HG03460 (cell line): Measurements from ENCODE around the gene SLC37A2.
"Not testable (repeated sequence)": the region's sequence is repeated elsewhere in the genome, so short reads cannot be mapped to it uniquely, and the experiment has no call there.

ENCODE experiments used
- ATAC-seq: cut with Tn5 transposase; IDR thresholded peaks from one replicate; pipeline ENCODE4 v1.9.1; 2021; ENCODE audit not compliant: unreplicated experiment

The SLC37A2 gene

DNA sequence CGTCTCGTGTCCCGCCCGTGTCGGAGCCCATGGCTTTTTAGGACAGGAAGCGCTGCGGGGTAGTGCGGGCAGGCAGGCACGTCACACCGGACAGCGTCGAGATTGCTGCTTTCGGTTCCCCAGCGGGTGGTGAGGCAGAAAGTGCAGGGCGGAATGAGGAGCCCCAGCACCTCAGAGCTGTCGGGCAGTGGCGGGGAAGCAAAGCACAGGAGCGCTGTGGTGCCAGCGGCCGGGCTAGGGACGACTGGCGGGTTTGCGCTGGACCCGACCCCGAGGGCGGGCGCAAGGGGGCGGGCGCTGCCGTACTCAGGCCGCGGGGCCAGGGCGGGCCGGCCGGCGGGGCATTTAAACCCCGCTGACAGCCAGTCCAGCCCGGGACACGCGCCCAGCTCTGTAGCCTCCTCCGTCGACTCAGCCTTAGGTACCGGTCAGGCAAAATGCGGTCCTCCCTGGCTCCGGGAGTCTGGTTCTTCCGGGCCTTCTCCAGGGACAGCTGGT is at the start of gene SLC37A2:
Gene SLC37A2 (plus strand): TSS at position 375 of the 498 bp plus-strand sequence. CDS start 63 bp downstream, at position 438.
- peak; percentile 88 for ATAC-seq

DNA sequence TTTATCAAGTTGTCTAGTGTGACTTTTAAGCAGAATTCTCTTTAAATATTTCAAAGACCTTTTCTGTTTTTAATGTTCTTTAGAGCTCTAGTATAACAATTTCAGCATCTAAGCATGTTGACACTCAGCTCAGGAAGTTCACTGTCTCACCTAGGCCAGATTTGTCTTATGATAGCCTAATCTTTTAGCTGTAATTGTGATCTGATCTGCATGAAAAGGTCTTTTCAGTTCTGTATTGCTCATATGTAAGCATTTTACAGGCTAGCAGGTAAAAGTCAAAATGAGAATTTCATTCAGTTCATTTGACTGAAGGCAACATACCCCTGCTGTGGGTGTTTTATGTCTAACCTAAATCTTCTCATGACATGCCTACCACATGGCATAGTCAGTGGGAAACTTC is 46.7 kb upstream of the SLC37A2 start:
- ATAC-seq, result no peak

DNA sequence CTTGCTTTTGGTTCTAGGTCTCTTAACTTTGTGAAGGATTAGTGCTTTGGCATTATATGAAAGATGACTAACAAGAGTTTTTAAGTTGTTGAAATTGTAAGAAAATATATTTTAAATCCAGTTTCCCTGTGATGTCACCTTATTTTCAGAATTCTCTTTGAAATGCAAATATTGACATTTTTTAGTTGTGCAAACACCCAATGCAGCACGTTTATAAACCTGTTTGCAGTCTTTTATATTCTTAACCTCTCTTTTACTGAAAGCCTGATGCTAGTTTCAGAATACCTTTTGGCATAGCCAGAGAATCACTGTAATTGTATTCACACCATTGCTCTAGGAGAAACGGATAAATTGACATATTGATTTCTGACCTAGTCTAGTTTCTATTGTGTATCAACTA is 42.8 kb upstream of the SLC37A2 start:
- no peak for ATAC-seq

DNA sequence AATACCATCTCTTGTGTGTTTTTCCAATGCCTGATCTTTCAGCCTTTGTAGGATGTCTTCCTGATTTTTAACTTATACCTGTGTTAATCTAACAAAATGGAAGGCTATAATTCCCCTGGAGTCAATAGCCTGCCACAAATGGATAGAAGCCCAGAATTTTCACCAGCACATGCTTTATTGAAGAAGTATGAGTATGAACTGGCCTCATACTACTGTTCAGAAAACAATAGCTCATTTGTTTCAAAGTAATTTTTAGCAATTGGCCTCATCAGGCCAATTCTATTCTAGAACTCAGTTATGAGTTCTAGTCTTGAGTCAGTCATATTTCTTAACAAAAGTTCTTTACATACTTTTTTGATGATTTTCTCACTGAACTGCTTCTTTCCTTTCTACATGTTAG is 40.6 kb upstream of the SLC37A2 start:
- no peak for ATAC-seq

GRCh38 chr11:125025968-125026367 is 37.1 kb upstream of the SLC37A2 start:
- ATAC-seq, result no peak

DNA sequence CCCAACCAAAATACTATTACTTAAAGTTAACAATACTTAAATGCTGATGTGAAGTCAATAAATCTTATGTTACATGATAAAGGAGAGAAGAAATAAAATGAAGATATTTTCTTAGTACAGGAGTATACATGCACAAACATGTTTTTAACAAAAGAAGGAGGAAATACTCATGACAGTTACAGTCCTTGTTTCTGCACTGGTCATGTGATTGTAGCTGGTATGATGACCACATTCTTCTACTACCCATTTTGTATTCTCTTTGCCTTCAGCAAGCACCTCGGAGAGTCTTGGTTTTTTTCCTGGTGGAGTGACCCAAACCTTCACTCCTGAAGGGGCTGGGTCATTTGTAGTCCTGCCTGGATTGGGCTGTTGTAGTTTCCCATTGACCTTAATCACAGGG is 33.7 kb upstream of the SLC37A2 start:
- not testable (repeated sequence) for ATAC-seq

GRCh38 chr11:125036933-125037332 is 26.2 kb upstream of the SLC37A2 start:
- ATAC-seq, result no peak

GRCh38 chr11:125049164-125049792 is 13.8 kb upstream of the SLC37A2 start:
- no peak for ATAC-seq

DNA sequence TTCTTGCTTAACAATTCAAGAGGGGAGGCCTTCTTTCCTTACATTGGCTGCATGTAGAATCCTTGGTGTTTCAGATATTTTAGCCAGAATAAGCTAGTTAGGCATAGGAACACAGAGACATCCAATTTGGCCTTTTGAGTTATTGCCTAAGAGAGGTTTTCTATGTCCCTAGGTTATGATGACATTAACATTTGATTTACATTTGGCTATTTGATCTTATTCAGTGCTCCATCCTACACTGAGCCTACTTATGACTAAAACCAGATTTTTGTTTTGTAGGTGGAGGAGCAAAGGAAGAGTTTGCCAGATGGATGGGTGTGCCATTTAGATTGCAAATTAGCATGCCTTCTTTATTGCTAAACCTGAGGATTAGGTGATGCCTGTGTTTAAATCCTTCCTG is 11.1 kb upstream of the SLC37A2 start:
- no peak for ATAC-seq

GRCh38 chr11:125053167-125053566 is 9.9 kb upstream of the SLC37A2 start:
- ATAC-seq, result no peak

DNA sequence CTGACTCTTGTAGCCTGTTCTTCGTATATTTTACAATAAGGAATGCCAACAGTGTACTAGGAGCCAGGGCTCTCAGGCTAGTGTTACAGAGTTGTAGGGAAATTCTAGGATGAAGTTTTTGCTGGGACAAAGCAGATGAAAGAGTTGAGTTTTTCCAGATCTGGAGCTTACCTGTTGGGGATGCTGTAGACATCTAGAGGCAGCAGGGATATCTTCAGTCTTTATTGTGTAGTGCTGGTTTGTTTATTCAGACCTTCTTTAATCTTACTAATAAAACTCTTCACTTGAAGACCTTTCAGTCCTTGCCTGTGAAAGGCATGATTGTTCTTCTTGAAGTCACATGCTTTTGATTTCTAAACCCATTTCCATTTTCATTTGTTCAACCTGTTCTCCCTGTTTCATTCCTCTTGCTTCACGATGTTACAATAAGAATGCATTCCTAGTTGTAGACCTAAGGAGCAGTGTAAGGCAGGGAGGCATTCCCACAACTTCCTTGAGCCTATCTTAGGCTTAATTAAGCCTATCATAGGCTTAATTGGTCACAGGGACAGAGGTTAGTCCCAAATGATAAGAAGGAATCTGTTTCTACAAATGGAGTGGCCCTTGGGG is 7.9 kb upstream of the SLC37A2 start:
- no peak for ATAC-seq

DNA sequence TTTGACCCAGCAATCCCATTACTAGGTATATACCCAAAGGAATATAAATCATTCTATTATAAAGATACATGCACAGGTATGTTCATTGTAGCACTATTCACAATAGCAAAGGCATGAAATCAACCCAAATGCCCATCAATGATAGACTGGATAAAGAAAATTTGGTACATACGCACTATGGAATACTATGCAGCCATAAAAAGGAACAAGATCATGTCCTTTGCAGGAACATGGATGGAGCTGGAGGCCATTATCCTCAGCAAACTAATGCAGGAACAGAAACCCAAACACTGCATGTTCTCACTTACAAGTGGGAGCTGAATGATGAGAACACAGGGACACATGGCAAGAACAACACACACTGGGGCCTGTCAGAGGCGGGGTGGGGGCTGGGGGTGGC is 7.0 kb upstream of the SLC37A2 start:
- not testable (repeated sequence) for ATAC-seq

DNA sequence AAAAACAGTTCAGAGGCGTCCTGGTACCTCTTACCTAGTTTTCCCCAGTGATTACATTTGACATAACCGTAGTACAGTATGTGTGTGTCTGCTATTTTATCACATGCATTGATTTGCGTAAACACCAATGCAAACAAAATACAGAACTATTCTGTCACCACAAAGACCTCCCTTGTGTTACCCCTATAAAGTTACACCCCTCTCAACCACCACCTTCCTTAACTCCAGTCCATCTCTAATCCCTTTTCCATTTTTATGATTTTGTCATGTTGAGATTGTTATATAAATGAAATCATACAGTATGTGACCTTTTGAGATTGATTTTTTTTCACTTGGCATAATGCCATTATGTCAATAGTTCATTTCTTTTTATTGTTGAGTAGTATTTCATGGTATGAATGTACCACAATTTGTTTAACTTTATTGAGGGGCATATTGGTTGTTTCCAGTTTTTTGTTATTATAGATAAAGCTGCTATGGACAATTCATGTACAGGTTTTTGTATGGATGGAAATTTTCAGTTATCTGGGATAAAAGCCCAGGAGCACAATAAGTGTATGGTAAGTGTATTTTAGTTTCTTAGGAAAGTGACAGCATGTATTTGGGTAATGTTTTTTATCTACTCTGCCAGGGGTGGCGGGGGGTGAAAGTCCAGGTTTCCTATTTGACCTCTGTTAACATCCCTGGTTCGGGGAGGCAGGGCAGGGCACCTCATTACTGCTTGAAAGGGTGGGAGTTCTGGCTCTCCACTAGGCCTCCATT is 6.0 kb upstream of the SLC37A2 start:
- ATAC-seq, result no peak

GRCh38 chr11:125057693-125058016 is 5.5 kb upstream of the SLC37A2 start:
- ATAC-seq, result no peak

- no peak for ATAC-seq
Measured at GRCh38 chr11:125061281-125061680, 1.8 kb upstream of the SLC37A2 start.

GRCh38 chr11:125062218-125062930 is 731 bp upstream of the SLC37A2 start:
- ATAC-seq, result peak; percentile 2

- peak; percentile 19 for ATAC-seq
Measured at GRCh38 chr11:125063429-125064043, 431 bp downstream of the SLC37A2 start.

GRCh38 chr11:125064070-125064469 is 965 bp downstream of the SLC37A2 start:
- no peak for ATAC-seq

DNA sequence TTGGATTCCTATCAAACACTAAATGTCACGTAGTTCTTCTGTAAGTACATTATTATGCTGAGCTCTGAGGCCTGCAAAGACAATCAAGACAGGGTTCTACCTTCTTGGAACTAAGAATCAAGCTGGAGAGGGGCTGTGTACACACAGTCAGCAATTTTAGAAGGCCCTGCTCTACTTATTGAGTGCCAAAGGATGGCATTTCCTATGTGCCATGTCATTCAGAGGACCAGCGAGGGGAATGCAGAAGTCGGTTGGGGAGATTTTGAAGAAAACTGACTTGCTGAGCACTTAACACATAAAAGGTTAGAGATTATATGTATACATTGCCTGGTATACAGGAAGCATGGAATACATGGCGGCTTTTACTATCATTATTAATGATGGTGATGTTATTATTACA is 5.3 kb downstream of the SLC37A2 start:
- no peak for ATAC-seq

DNA sequence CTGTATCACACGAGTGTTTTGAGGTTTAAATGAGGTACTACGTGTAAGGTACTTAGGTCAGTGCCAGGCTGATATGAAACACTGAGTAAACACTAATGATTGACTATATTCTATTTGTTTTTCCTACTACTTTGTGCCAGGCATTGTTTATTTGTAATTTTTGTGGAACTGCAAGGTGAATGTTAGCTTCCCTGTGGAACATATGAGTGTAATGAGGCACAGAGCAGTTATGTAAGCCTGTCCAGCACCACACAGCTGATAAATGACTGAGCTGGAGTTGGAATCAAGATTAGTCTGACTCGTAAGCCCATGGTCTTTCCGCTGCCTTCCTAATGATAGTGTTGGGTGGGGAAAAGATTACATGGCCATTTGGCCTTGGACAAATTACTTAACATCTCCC is 5.9 kb downstream of the SLC37A2 start:
- ATAC-seq, result no peak

DNA sequence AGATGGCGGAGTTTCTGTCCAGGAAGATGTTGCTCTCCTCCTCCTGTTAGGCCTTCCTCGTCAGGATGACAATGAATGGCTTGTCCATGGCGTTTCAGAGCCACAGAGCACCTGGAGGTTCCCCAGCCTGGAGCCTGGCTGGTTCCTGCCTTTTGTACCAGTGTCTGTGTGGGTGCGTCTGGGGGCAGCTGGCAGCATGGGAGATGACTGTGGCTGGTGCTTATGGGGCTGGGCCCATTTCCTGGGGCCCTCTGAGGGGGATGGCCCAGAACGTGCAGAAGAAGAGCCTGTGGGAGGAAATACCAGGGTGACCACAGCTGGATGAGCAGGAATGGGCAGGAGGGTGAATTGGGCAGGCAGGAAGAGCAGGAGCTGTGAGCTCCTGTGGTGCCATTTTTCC is 6.7 kb downstream of the SLC37A2 start:
- no peak for ATAC-seq
